HPDE6-E6E7 (cell line): Measurements from ENCODE around the gene PFDN5.
"Not testable (repeated sequence)": the region's sequence is repeated elsewhere in the genome, so short reads cannot be mapped to it uniquely, and the experiment has no call there.

Experiments
- DNase-seq: peaks from one replicate; pipeline ENCODE4 v3.0.0; 2011; ENCODE audit warnings: missing footprints; ENCODE audit errors: extremely low spot score

PFDN5 gene

GRCh38 chr12:53286448-53286847 lies 8.9 kb upstream of the PFDN5 start:
- DNase-seq = no peak

- DNase-seq = peak; percentile 53
Observed at GRCh38 chr12:53287741-53288216, 7.6 kb upstream of the PFDN5 start.

GRCh38 chr12:53288322-53288721 lies 7.0 kb upstream of the PFDN5 start:
- no peak for DNase-seq

GRCh38 chr12:53289891-53290290 lies 5.5 kb upstream of the PFDN5 start:
- DNase-seq = no peak

GRCh38 chr12:53290661-53291060 lies 4.7 kb upstream of the PFDN5 start:
- DNase-seq = no peak

GRCh38 chr12:53292426-53292825 lies 2.9 kb upstream of the PFDN5 start:
- no peak for DNase-seq

GRCh38 chr12:53295891-53296219 lies 513 bp downstream of the PFDN5 start:
- DNase-seq = no peak

- DNase-seq = not testable (repeated sequence)
Observed at GRCh38 chr12:53297106-53297505, 1.8 kb downstream of the PFDN5 start.

- no peak for DNase-seq
Observed at GRCh38 chr12:53298164-53298563, 2.8 kb downstream of the PFDN5 start.

- peak; percentile 49 for DNase-seq
Observed at GRCh38 chr12:53299101-53299453, 3.7 kb downstream of the PFDN5 start.

- DNase-seq = peak; percentile 64
Observed at GRCh38 chr12:53299454-53300180, 4.3 kb downstream of the PFDN5 start, which contains the start of gene MYG1. MYG1 (plus strand) TSS chr12:53299695; CDS start chr12:53299738, 43 bp downstream.

- DNase-seq = no peak
Observed at GRCh38 chr12:53300187-53300586, 4.8 kb downstream of the PFDN5 start.

- DNase-seq = no peak
Observed at GRCh38 chr12:53302903-53303302, 7.6 kb downstream of the PFDN5 start.

GRCh38 chr12:53306826-53307225 lies 11.5 kb downstream of the PFDN5 start:
- no peak for DNase-seq

GRCh38 chr12:53308276-53308675 lies 12.9 kb downstream of the PFDN5 start:
- no peak for DNase-seq

GRCh38 chr12:53313996-53314395 lies 18.7 kb downstream of the PFDN5 start:
- no peak for DNase-seq

- DNase-seq = no peak
Observed at GRCh38 chr12:53320352-53321195, 25.2 kb downstream of the PFDN5 start.

- DNase-seq = no peak
Observed at GRCh38 chr12:53324113-53324778, 28.9 kb downstream of the PFDN5 start.

GRCh38 chr12:53324779-53325510 lies 29.6 kb downstream of the PFDN5 start:
- DNase-seq = peak; percentile 88

GRCh38 chr12:53325511-53326061 lies 30.2 kb downstream of the PFDN5 start:
- no peak for DNase-seq

GRCh38 chr12:53326460-53327185 lies 31.3 kb downstream of the PFDN5 start:
- DNase-seq = no peak
